Measurements from ENCODE around the gene FGD3. TPM values are rescaled to one million over a fixed set of nuclear protein-coding genes. Genes with fewer than 3 reads are reported as not detected.
"Not testable (repeated sequence)": the region's sequence is repeated elsewhere in the genome, so short reads cannot be mapped to it uniquely, and the experiment has no call there.

FGD3 gene
- polyA plus RNA-seq (ENCODE audit: insufficient read length), result 5.5 TPM

DNA sequence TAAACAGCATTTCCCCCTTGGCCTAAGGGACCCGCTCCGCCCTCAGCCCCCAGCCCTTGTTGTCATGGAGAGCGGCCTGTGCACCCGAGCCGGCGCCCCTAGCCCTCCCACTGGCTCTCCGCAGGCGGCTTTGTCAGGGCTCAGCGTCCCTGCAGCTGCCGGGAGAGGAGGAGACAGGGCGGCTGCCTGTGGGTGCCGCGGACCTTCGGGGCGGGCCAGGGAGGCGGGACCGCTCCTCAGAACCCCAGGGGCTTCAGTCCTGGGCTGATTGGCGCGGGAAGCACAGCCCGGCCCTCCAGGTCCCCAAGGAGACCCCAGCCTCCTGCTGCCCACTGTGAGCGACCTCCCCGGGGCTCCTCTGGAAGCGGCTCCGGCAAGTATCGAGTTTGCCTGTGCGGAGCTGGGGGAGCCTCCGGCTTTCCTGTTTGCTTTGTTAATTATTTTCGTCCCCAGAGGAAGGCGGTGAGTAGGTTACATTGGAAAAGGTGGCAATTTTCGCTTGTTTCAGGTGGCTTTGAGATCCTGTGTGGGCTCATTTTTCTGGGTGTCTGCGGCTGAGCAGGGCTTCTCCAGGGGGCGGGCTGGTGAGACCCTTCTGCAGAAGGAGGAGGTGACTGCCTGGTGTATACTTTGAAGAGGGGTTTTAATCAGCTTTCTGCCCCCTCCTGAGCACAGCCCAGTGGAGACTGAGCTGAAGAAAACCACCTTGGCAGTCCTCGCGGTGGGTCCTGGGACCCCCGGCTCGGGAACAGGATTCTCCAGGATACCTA lies at the start of gene FGD3:
Gene FGD3, plus strand, starts transcription at position 256 of the 770 bp plus-strand sequence. CDS start 28,734 bp downstream, outside the sequence.
- DNase-seq, result no peak

DNA sequence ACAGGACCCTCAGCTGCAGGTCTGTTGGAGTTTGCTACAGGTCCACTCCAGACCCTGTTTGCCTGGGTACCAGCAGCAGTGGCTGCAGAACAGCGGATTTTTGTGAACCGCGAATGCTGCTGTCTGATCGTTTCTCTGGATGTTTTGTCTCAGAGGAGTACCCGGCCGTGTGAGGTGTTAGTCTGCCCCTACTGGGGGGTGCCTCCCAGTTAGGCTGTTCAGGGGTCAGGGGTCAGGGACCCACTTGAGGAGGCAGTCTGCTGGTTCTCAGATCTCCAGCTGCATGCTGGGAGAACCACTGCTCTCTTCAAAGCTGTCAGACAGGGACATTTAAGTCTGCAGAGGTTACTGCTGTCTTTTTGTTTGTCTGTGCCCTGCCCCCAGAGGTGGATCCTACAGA lies 42.2 kb upstream of the FGD3 start:
- DNase-seq, result not testable (repeated sequence)

- DNase-seq, result peak; percentile 14
Observed at GRCh38 chr9:92911511-92912475, 35.5 kb upstream of the FGD3 start.

- DNase-seq, result no peak
Observed at GRCh38 chr9:92917176-92917800, 30.0 kb upstream of the FGD3 start.

DNA sequence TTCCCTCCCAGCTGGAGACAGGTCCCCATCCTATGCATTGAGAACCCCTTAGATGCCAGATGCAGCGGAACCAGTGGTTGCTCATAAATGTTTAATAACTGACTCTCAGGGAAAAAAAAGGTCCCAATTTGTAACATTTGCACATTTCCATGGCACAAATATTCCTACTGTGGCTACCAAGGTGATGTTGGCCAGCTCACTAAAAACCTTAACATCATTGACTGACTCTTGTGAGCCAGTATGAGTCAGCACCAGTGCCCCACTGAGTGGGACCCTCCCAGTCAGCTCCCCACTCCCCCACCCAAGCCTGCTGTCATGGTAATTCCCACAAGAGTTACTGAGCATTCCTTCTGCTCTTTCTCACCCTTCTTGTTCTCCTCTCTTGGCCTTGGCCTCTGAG lies 26.9 kb upstream of the FGD3 start:
- DNase-seq, result no peak

DNA sequence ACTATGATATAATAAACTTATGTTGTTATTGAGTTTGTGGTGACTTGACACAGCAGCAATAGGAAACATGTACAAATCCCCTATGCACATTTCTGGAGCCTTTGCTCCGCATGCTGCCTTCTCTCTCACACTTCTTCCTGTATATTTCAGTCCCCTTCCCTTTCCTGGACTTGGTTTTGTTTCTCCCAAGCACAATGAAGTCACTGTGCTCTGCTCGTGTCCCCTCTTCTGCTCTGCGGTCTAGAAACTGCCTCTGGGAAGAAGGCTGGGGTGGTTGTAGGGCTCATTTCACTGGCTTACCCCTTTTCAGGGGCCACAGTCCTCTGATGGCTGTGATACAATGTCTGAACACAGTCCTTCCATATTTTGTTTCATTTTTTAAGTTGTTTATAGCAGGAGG lies 15.7 kb upstream of the FGD3 start:
- no peak for DNase-seq

GRCh38 chr9:92934321-92934720 lies 13.0 kb upstream of the FGD3 start:
- DNase-seq, result no peak

GRCh38 chr9:92938025-92938424 lies 9.3 kb upstream of the FGD3 start:
- DNase-seq, result no peak

- DNase-seq, result no peak
Observed at GRCh38 chr9:92941861-92942260, 5.5 kb upstream of the FGD3 start.

DNA sequence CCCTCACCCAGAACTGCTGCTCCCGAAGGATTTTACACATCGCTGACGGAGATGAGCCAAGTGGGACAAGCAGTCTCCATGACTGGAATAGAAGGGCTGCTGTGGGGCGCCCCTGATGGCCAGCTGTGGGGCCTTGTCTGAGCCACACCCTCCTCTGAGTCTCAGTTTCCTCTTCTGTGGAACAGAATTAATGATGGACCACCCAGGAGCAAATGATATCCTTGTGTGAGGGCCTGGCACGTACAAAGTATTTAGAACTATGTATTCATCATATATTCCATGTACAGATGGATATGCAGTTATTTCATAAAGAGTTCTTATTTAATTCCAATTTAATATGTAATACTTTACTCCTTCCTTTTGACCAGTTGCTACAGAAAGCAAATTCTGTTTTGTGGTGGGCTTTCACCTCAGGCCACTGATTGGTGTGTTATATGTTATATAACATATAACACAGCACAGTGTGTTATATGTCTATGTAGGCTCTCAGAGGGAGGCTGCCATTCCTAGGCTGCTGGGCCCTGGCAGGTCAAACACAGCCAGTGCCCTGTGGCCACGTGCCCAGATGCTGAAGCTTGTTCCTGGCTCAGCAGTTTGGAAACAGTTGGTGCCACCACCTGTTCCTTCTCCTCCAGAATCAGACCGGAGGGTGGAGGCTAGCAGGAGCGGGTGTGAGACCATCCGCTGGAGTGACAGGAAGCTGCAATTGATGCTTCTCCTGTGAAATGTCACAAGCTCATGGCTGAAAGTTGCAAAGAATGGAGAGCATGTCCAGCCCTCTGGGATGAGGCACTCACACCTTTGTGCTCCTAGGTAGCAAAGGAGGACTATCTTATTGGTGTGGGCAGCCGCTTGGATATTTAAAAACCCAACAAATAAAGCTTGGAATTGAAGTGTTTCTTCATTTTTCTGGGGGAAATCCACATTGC lies 4.4 kb upstream of the FGD3 start:
- DNase-seq, result peak; percentile 55

DNA sequence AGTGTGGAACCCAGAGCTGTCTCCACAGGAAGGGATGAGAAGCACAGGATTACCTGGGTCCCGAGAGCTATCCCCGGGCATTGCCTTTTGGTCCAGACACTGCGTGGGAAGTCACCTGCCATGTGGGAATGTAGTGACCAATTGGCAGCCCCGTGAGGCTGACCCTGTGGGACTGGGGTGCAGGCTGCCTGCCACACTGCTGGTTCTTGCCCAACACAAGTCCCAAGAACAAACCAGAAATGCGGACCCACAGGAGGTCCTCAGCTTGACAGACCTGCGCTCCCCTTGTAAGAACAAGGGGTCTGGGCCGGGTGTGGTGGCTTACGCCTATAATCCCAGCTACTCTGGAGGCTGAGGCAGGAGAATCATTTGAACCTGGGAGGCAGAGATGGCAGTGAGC lies 2.4 kb upstream of the FGD3 start:
- no peak for DNase-seq

- DNase-seq, result no peak
Observed at GRCh38 chr9:92945796-92946195, 1.5 kb upstream of the FGD3 start.

- no peak for DNase-seq
Observed at GRCh38 chr9:92948038-92948534, 763 bp downstream of the FGD3 start.

- DNase-seq, result no peak
Observed at GRCh38 chr9:92948632-92949031, 1.3 kb downstream of the FGD3 start.

DNA sequence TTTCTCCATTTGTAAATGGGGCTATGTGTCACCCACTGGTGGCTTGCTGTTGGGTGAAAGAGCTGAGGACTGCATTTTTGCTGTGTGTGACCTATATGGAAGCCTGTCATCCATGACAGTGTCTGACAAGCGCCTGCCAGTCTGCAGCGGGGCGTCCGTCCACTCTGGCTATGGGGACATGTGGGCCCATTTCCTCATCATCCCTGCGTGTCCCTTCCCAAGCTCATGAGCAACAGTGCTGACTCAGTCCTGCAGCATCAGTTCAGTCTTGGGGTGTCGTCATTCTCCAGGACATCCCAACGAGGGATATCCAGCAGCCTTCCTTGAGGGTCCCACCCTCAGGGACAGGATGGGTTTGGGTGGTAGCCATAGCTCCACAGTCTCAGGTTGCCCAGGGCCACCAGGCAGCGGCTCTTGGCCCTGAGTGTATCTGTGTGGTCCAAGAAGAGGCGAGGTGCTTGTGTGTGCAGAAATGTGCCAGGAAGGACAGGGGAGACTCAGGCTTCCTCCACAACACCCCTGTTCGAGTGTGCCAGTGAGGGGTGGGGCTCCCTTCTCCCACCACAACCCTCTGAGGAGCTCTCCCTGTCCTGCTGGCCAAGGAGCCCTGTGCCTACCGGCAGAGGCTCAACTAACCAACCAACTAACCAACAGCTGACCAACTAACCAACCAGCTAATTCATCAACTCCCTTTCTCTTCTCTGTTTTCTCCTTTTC lies 2.1 kb downstream of the FGD3 start:
- no peak for DNase-seq

- DNase-seq, result no peak
Observed at GRCh38 chr9:92950359-92950955, 3.1 kb downstream of the FGD3 start.

DNA sequence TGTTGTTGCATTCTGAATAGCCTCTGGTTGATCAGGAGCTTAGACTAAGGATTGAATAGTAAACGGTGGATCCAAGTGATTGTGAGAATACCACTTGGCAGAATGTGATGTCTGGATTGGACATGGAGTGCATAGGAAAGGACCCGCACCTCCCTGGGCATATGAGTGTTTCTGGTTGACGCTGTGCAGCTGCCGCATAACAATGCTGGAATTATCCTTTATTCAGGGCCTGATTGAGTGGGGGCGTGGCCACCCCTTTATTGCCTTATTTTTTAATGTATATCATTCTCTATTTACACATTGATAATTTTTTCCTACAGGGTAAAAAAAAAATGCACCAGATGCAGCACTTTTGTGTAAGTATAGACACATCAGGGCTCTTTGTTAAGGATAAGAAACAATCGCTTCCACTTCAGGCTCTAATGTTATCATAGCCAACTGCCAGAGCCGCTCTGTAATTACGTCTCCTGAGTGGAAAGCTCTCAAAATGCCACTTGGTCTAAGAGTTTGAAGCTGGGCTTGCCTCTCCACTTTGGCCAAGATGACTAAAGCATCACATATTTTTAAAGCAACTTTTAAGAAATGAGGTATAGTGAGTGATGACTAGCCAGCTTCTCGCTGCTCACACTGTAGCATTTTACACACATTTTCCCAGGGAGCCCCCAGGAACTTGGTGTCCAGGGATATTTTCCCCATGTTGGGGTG lies 5.7 kb downstream of the FGD3 start:
- DNase-seq, result no peak

DNA sequence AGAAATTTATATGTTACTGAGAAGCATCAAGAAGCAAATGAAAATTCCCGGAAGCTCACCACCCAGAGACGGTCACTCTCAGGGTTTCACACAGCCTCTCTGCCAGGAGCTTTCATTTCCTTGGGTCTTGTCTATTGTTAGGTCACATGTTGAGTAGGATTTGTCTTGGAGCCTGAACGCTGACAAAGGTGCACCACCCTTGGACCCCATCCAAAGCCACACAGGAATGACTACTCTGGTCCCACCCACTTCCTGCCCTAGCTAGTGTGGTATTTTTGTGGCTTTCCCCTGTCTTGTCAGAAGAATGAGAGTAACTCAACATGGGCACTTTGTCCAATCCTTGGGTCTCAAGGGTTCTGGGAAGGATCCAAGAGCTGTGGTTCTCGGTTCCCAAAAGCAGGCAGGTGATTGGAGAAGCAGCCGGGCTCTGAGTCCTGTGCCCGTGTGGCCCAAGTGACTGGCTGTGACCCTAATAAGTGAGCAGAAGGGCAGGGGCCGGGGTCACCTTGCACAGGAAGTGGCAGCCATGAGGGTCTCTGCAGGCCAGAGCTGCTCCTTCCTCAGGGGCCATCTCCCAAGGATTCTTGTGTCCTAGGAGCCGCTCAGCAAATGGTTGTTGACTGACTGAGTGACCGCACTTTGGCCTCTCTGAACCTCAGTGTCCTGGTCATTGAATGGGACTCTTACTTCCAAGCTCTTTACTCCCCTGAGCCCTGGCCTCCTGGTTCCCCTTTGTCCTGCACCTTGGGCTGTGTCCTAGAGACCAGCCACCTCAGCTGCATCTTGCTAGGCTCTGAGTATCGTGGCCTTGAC lies 6.9 kb downstream of the FGD3 start:
- DNase-seq, result no peak

DNA sequence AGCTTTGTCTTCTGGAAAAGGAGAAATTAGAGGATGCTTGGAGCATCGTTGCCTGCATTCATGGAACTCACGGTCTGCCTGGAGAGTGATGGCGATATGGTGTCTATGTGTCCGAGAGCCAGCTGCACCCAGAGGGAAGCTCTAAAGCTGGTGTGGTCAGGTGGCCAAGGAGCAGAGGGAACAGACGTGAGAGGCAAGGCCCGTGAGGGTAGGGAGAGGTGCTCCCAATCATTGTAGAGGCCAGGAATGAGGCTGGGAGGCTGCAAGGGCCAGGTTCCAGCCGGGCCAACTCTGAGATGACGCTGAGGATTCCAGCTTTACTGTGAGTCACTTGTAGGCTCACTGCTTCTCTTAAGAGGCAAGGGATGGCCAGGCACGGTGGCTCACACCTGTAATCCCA lies 7.6 kb downstream of the FGD3 start:
- DNase-seq, result no peak
